Small intestine (tissue), 7 donors: ENCODE data around the gene PEX5L. TPM values are rescaled to one million over a fixed set of nuclear protein-coding genes. Genes with fewer than 3 reads are reported as not detected.

Experiments used
- DNase-seq, 2 donors: peaks; one replicate each; pipeline versions ENCODE4 v3.0.0 to v3.0.0-alpha.2; 2013
- FAIRE-seq: peaks from 2 replicates; lab custom pipeline; 2012; peaks lifted over from hg19 to GRCh38; lab: Jason Lieb, UNC
- H3K27ac ChIP-seq, 3 donors: one replicate each; pipeline ENCODE4 v1.5.1; 2013; ENCODE audit warnings: low read length in 2 of 3, mild to moderate bottlenecking in 2 of 3, control low read depth in 1 of 3, inconsistent platforms in 1 of 3, low read depth in 1 of 3, moderate library complexity in 1 of 3
- H3K27me3 ChIP-seq, 3 donors: one replicate each; pipeline ENCODE4 v1.6.1; 2013; ENCODE audit warnings: low read length in 3 of 3, inconsistent platforms in 1 of 3; ENCODE audit not compliant: control insufficient read depth in 3 of 3, insufficient read depth in 3 of 3
- H3K36me3 ChIP-seq, 3 donors: one replicate each; pipeline ENCODE4 v1.6.1; 2013; ENCODE audit warnings: low read length in 3 of 3, inconsistent platforms in 1 of 3, low read depth in 1 of 3, mild to moderate bottlenecking in 1 of 3, moderate library complexity in 1 of 3; ENCODE audit not compliant: control insufficient read depth in 3 of 3, insufficient read depth in 2 of 3
- H3K4me1 ChIP-seq, 3 donors: one replicate each; pipeline ENCODE4 v1.6.1; 2013; ENCODE audit warnings: low read length in 2 of 3, inconsistent platforms in 1 of 3, low read depth in 1 of 3, mild to moderate bottlenecking in 1 of 3, moderate library complexity in 1 of 3; ENCODE audit not compliant: control insufficient read depth in 3 of 3, insufficient read depth in 2 of 3
- H3K4me3 ChIP-seq, 3 donors: one replicate each; pipeline ENCODE4 v1.5.1; 2013; ENCODE audit warnings: low read length in 3 of 3, control low read depth in 1 of 3, inconsistent platforms in 1 of 3, low read depth in 1 of 3, mild to moderate bottlenecking in 1 of 3, moderate library complexity in 1 of 3
- H3K9me3 ChIP-seq, 2 donors: one replicate each; pipeline ENCODE4 v1.6.1; 2013; ENCODE audit warnings: low read depth in 1 of 2, low read length in 1 of 2; ENCODE audit not compliant: control insufficient read depth in 2 of 2, insufficient read depth in 1 of 2
- WGBS, 3 donors: extraction: QIAGEN DNeasy Blood & Tissue Kit; methylation state at CpG; one replicate each; pipeline ENCODE4 v1.1.7; 2013; 5-methylcytosine and 5-hydroxymethylcytosine counted together
- polyA plus RNA-seq, 4 donors: library from polyadenylated mRNA; stranded (reverse) in 3 of 4; unstranded in 1 of 4; fragments of 200-250 nt in 3 of 4; fragments of 120-200 nt in 1 of 4; gene quantifications; one replicate each; pipeline versions ENCODE4 v1.2.1 to v1.2.3, GENCODE V29; 2013
- donor health status: healthy with polysubstance abuse.
- donor health status: control.
- donor health status: control.
- donor health status: Bipolar disorder and iron deficiency.
- donor health status: healthy.

PEX5L gene
- polyA plus RNA-seq, 4 donors = 0.07 to 0.81 (median 0.21) TPM; not detected in 1

GRCh38 chr3:179765396-179765795, 271.3 kb downstream of the PEX5L start:
- 75 to 86% (median 85%) methylated on average over 2 of the region's 2 CpGs for WGBS, 3 donors
- H3K4me1 ChIP-seq = no peaks in the 10 kb centered on the region
- H3K9me3 ChIP-seq = no peaks in the 10 kb centered on the region
- no peak overlapping the region for H3K27ac ChIP-seq
- H3K27me3 ChIP-seq = no peaks in the 10 kb centered on the region
- no peak for DNase-seq
- H3K36me3 ChIP-seq = peaks cover 0 to 18% (median 0%) of the 10 kb centered on the region in 3 donors
- FAIRE-seq = no peak
- H3K4me3 ChIP-seq = no peak overlapping the region

DNA sequence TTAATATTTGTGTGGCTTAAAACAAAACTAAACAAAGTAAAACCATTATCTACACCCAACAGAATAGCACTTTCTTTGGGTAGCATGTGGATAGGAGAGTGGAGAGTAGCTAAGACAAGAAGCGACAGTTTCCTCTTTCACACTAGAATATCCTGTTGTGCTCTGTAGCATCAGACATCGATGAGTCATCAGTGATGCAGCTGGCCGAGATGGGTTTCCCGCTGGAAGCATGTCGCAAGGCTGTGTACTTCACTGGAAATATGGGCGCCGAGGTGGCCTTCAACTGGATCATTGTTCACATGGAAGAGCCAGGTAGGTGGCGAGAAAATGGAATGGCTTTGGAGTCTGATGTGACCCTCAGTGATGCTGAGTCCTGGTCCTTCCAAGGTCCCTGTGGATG, 275.8 kb downstream of the PEX5L start:
- DNase-seq (no peak), FAIRE-seq (no peak)
- Histone ChIP-seq H3K4me3 (no peak overlapping the region), H3K36me3 (peaks cover 0 to 16% (median 0%) of the 10 kb centered on the region in 3 donors), H3K4me1 (no peaks in the 10 kb centered on the region), H3K27ac (no peak overlapping the region), H3K9me3 (peaks cover 0 to 2% of the 10 kb centered on the region in 2 donors), H3K27me3 (no peaks in the 10 kb centered on the region)
- 90 to 93% (median 92%) methylated on average over 8 of the region's 8 CpGs for WGBS, 3 donors

DNA sequence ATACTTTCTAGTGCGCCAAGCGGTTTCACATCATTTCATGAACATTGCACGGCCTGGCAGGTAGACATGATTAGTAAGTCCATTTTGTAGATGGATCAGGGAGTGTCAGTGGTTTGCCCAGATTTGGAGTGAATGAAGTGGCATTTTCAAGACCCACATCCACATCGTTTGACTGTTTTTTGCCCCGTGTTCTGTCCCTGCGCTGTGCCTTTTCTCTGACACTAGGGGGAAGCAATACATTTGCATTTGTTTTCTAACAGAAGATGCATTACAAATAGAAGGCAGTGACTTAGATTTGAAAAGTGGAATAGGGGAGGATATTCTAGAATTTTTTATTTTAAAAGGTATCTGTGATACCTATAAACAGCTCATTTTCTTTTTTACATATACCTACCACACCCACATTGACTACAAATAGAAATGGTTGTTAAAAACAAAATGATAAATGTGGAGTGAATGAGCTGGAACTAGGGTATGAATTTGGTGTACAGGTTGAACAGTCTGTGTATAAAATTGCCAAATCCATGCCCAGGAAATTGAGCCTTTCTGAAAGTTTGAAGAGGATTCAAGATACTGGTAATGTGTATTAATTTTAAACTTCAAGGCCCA, 285.9 kb downstream of the PEX5L start:
- H3K27ac ChIP-seq = no peak overlapping the region
- no peaks in the 10 kb centered on the region for H3K9me3 ChIP-seq
- H3K4me1 ChIP-seq = no peaks in the 10 kb centered on the region
- H3K27me3 ChIP-seq = no peaks in the 10 kb centered on the region
- H3K4me3 ChIP-seq = no peak overlapping the region
- 57 to 64% (median 58%) methylated on average over 6 of the region's 6 CpGs for WGBS, 3 donors
- H3K36me3 ChIP-seq = peaks cover 0 to 7% (median 0%) of the 10 kb centered on the region in 3 donors
- no peak for FAIRE-seq
- DNase-seq = no peak

DNA sequence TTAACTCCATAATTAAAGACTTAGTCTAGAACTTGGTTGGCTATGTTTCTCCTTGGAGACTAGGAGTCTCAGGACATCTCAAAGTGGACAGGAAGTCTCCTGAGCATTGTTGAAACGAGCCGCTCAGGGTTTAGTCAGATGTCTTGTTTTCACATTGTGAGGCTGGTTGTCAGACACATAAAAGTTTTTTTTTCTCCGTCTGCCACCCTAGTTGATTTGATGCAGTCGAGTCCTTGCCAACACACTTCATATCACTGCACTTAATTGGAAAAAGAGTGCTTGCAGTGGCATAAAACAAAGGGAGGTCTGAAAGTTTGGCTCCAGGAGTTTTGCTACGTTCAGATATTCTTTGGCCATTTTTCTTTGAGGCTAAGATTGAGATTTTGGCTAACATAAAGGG, 291.0 kb downstream of the PEX5L start:
- Histone ChIP-seq H3K9me3 (no peaks in the 10 kb centered on the region), H3K36me3 (peaks cover 0 to 7% (median 0%) of the 10 kb centered on the region in 3 donors), H3K4me3 (no peak overlapping the region), H3K27me3 (no peaks in the 10 kb centered on the region), H3K4me1 (no peaks in the 10 kb centered on the region), H3K27ac (no peak overlapping the region)
- WGBS, 3 donors = 71 to 83% (median 83%) methylated on average over 5 of the region's 5 CpGs
- DNase-seq = no peak
- no peak for FAIRE-seq

GRCh38 chr3:179745079-179745478, 291.7 kb downstream of the PEX5L start:
- DNase-seq (no peak), FAIRE-seq (no peak)
- H3K27me3 ChIP-seq = no peaks in the 10 kb centered on the region
- H3K4me1 ChIP-seq = no peaks in the 10 kb centered on the region
- WGBS, 3 donors = 87 to 96% (median 90%) methylated on average over 4 of the region's 4 CpGs
- H3K9me3 ChIP-seq = no peaks in the 10 kb centered on the region
- no peak overlapping the region for H3K27ac ChIP-seq
- H3K4me3 ChIP-seq = no peak overlapping the region
- peaks cover 0 to 9% (median 0%) of the 10 kb centered on the region in 3 donors for H3K36me3 ChIP-seq
